Suprapubic skin (tissue), 4 donors: Measurements from ENCODE around the gene SF3B2. TPM values are rescaled to one million over a fixed set of nuclear protein-coding genes. Genes with fewer than 3 reads are reported as not detected.
"Not testable (repeated sequence)": the region's sequence is repeated elsewhere in the genome, so short reads cannot be mapped to it uniquely, and the experiment has no call there.

ENCODE experiments used
- DNase-seq, 2 donors: peaks; one replicate each; pipeline ENCODE4 v3.0.0-alpha.2; 2019; ENCODE audit warnings: low spot score in 2 of 2
- H3K27ac ChIP-seq: fragments of 200-600 bp; sonication (generic); one replicate; pipeline ENCODE4 v1.5.1; 2019
- H3K27me3 ChIP-seq: fragments of 200-600 bp; sonication (generic); one replicate; pipeline ENCODE4 v1.5.1; 2019
- H3K36me3 ChIP-seq: fragments of 200-600 bp; sonication (generic); one replicate; pipeline ENCODE4 v1.5.1; 2019
- H3K4me1 ChIP-seq: fragments of 200-600 bp; sonication (generic); one replicate; pipeline ENCODE4 v1.5.1; 2019
- H3K4me3 ChIP-seq: fragments of 200-600 bp; sonication (generic); one replicate; pipeline ENCODE4 v1.5.1; 2019; ENCODE audit warnings: mild to moderate bottlenecking
- H3K9me3 ChIP-seq: fragments of 200-600 bp; sonication (generic); one replicate; pipeline ENCODE4 v1.5.1; 2019
- CTCF ChIP-seq, 2 donors: fragments of 200-600 bp in 1 of 2; fragments of 450-650 bp in 1 of 2; sonication (generic) in 1 of 2; IDR thresholded peaks; one replicate each; pipeline ENCODE4 v1.5.1; 2016 to 2019; ENCODE audit warnings: antibody characterized with exemption in 2 of 2, mild to moderate bottlenecking in 1 of 2, moderate library complexity in 1 of 2
- EP300 ChIP-seq: sonication (generic); formaldehyde crosslinking; IDR thresholded peaks from one replicate; pipeline ENCODE4 v1.6.1; 2017; ENCODE audit warnings: antibody characterized with exemption
- POLR2A ChIP-seq, 2 donors: fragments of 450-650 bp; IDR thresholded peaks; one replicate each; pipeline ENCODE4 v1.6.1; 2017; ENCODE audit warnings: antibody characterized with exemption in 2 of 2, mild to moderate bottlenecking in 2 of 2, moderate library complexity in 2 of 2
- POLR2AphosphoS5 ChIP-seq, 3 donors: sonication (generic); formaldehyde crosslinking; IDR thresholded peaks; one replicate each; pipeline ENCODE4 v1.6.1; 2017; ENCODE audit warnings: antibody characterized with exemption in 3 of 3
- WGBS: methylation state at CpG from one replicate; pipeline ENCODE4 v1.1.5; 2018; 5-methylcytosine and 5-hydroxymethylcytosine counted together
- total RNA-seq, 4 donors: library from RNA; depleted of rRNA; stranded (reverse); fragments of >200 nt; gene quantifications; one replicate each; pipeline ENCODE4 v1.1.0, GENCODE V29; 2016

Gene SF3B2
- total RNA-seq, 4 donors from 2014 or later, result 117 to 175 (median 149) TPM

DNA sequence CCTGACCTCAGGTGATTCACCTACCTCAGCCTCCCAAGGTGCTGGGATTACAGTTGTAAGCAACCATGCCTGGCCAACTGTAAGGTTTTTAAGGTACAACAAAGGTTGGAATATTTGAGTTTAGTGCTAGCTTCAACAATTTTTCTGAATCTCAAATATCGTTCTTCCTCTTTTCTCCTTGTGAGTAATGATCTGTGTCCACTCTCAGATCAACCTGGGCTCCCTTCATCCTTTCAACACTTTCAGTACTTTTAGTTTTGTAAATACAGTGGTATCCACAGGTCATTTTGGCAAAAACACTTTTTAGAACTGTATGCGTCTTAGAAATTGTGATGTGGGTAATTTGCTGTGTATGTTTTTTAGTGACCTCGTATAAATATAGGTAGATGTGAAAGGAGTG, 25.8 kb downstream of the SF3B2 start:
- Histone ChIP-seq H3K27ac (no peak overlapping the region), H3K4me3 (no peak overlapping the region), H3K36me3 (no peaks in the 10 kb centered on the region), H3K27me3 (no peaks in the 10 kb centered on the region), H3K4me1 (peaks cover 37% of the 10 kb centered on the region), H3K9me3 (no peaks in the 10 kb centered on the region)
- TF ChIP-seq EP300 (no peak), POLR2A (IDR thresholded peaks at IDR 0.05) (no peak), CTCF (IDR thresholded peaks at IDR 0.05) (no peak), POLR2AphosphoS5 (IDR thresholded peaks at IDR 0.05) (no peak)
- no peak for DNase-seq
- 92% methylated on average over 3 of the region's 3 CpGs for WGBS

- H3K27me3 ChIP-seq, H3K36me3 ChIP-seq, DNase-seq, H3K4me3 ChIP-seq, H3K9me3 ChIP-seq, H3K27ac ChIP-seq: not testable (repeated sequence)
- peaks cover 47% of the 10 kb centered on the region for H3K4me1 ChIP-seq
- 88% methylated on average over 7 of the region's 7 CpGs for WGBS
Measured at GRCh38 chr11:66078949-66079348, 26.8 kb downstream of the SF3B2 start.

GRCh38 chr11:66080055-66080817, 28.1 kb downstream of the SF3B2 start:
- Histone ChIP-seq H3K9me3 (no peaks in the 10 kb centered on the region), H3K4me3 (no peak overlapping the region), H3K36me3 (no peaks in the 10 kb centered on the region), H3K27me3 (no peaks in the 10 kb centered on the region), H3K27ac (peak overlapping the region; percentile 61), H3K4me1 (peaks cover 50% of the 10 kb centered on the region)
- peak; percentile 77 to 85 for DNase-seq
- 55% methylated on average over 9 of the region's 9 CpGs for WGBS
- TF ChIP-seq POLR2AphosphoS5 (IDR thresholded peaks at IDR 0.05), result no peak
- no peak for TF ChIP-seq POLR2A (IDR thresholded peaks at IDR 0.05)

DNA sequence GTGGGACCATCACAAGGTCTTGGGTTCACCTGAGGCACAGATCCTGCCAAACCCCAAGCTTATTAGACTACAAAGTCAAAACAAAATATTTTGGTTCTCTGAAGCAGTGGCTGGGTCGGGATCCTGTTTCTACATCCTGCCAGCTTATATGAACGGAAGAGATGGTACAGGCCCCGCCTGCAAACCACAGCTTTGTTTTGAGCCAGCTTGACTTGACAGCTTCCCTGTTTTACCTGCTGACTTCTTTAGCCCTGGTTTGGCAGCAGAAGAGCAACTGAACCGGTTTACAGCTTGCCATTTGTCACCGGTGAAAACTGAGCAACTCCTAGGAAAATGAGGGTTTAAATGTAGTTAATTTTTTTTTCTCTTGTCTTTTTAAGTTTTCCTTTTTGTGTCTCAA, 29.3 kb downstream of the SF3B2 start:
- 34% methylated on average over 5 of the region's 5 CpGs for WGBS
- H3K36me3 ChIP-seq, result no peaks in the 10 kb centered on the region
- no peaks in the 10 kb centered on the region for H3K27me3 ChIP-seq
- no peak overlapping the region for H3K4me3 ChIP-seq
- H3K27ac ChIP-seq, result peak overlapping the region; percentile 61
- DNase-seq, result peak; percentile 75 to 83
- no peaks in the 10 kb centered on the region for H3K9me3 ChIP-seq
- peaks cover 45% of the 10 kb centered on the region for H3K4me1 ChIP-seq
- TF ChIP-seq CTCF (IDR thresholded peaks at IDR 0.05) (no peak), POLR2A (IDR thresholded peaks at IDR 0.05) (no peak), EP300 (no peak), POLR2AphosphoS5 (IDR thresholded peaks at IDR 0.05) (no peak)

- no peak overlapping the region for H3K4me3 ChIP-seq
- DNase-seq, result no peak
- H3K9me3 ChIP-seq, result no peaks in the 10 kb centered on the region
- H3K4me1 ChIP-seq, result peaks cover 45% of the 10 kb centered on the region
- no peak overlapping the region for H3K27ac ChIP-seq
- WGBS, result 78% methylated on average over 4 of the region's 4 CpGs
- TF ChIP-seq POLR2A (IDR thresholded peaks at IDR 0.05) (no peak), CTCF (IDR thresholded peaks at IDR 0.05) (no peak), POLR2AphosphoS5 (IDR thresholded peaks at IDR 0.05) (no peak), EP300 (no peak)
- no peaks in the 10 kb centered on the region for H3K36me3 ChIP-seq
- H3K27me3 ChIP-seq, result no peaks in the 10 kb centered on the region
Measured at GRCh38 chr11:66082946-66083698, 31.0 kb downstream of the SF3B2 start.

GRCh38 chr11:66083767-66084166, 31.6 kb downstream of the SF3B2 start:
- Histone ChIP-seq H3K27ac (no peak overlapping the region), H3K9me3 (no peaks in the 10 kb centered on the region)
- WGBS, result 84% methylated on average over 3 of the region's 3 CpGs

More at GRCh38 chr11:66083767-66084166, 31.6 kb downstream of the SF3B2 start:
- H3K4me3 ChIP-seq, result no peak overlapping the region
- H3K4me1 ChIP-seq, result peaks cover 45% of the 10 kb centered on the region
- H3K36me3 ChIP-seq, result no peaks in the 10 kb centered on the region
- no peaks in the 10 kb centered on the region for H3K27me3 ChIP-seq
- TF ChIP-seq POLR2A (IDR thresholded peaks at IDR 0.05) (no peak), EP300 (no peak)
- DNase-seq, result no peak
